Measurements from ENCODE around the gene MAP3K9. TPM values are rescaled to one million over a fixed set of nuclear protein-coding genes. Genes with fewer than 3 reads are reported as not detected.

The MAP3K9 gene
- total RNA-seq, 1 donor from 2014 or later: 13.0 TPM

DNA sequence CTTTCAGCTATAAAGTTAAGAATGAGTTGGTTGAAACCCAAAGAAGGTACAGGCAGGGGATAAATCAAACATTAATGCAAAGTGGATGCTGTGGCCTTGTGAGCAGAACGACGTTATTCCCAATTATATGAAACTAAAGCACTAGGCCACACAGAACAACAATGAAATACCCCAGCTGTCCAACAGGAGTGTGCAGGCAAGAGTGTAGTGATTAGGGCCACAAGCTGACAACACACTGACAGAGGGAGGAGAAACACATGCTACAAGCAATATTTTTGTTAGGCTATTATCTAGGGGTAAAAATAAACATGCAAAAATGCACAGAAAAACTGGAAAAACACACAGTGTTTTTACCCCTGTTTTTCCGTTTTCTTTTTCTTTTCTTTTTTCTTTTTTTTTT is 15.0 kb downstream of the MAP3K9 start:
- Histone ChIP-seq H3K9me3 (ENCODE audit: insufficient read depth, low read depth, low read length) (no peaks in the 10 kb centered on the region), H3K4me2 (ENCODE audit: low read length) (no peak overlapping the region), H3K27ac (ENCODE audit: low read depth, low read length) (no peak overlapping the region), H3K36me3 (ENCODE audit: insufficient read depth, low read length) (no peaks in the 10 kb centered on the region), H4K20me1 (ENCODE audit: insufficient read depth, low read length) (no peaks in the 10 kb centered on the region), H3K79me2 (ENCODE audit: insufficient read depth, low read length) (no peaks in the 10 kb centered on the region), H3K9ac (ENCODE audit: low read length) (no peak overlapping the region), H2AFZ (ENCODE audit: low read depth, low read length) (no peak overlapping the region), H3K4me1 (ENCODE audit: insufficient read depth, low read length) (no peaks in the 10 kb centered on the region), H3K4me3 (ENCODE audit: insufficient read depth, low read depth, low read length) (no peak overlapping the region), H3K27me3 (ENCODE audit: insufficient read depth, low read length) (no peaks in the 10 kb centered on the region)
- Mint-ChIP-seq H3K27me3 (ENCODE audit: low read depth, unreplicated experiment) (no peaks in the 10 kb centered on the region), H3K4me3 (ENCODE audit: unreplicated experiment) (no peak overlapping the region), H3K36me3 (ENCODE audit: low read depth, unreplicated experiment) (peaks cover 25% of the 10 kb centered on the region), H3K4me1 (ENCODE audit: low read depth, unreplicated experiment) (no peaks in the 10 kb centered on the region), H3K9me3 (ENCODE audit: unreplicated experiment) (peaks cover 3% of the 10 kb centered on the region), H3K27ac (ENCODE audit: unreplicated experiment) (no peak overlapping the region)
- TF ChIP-seq, protein P1, sequence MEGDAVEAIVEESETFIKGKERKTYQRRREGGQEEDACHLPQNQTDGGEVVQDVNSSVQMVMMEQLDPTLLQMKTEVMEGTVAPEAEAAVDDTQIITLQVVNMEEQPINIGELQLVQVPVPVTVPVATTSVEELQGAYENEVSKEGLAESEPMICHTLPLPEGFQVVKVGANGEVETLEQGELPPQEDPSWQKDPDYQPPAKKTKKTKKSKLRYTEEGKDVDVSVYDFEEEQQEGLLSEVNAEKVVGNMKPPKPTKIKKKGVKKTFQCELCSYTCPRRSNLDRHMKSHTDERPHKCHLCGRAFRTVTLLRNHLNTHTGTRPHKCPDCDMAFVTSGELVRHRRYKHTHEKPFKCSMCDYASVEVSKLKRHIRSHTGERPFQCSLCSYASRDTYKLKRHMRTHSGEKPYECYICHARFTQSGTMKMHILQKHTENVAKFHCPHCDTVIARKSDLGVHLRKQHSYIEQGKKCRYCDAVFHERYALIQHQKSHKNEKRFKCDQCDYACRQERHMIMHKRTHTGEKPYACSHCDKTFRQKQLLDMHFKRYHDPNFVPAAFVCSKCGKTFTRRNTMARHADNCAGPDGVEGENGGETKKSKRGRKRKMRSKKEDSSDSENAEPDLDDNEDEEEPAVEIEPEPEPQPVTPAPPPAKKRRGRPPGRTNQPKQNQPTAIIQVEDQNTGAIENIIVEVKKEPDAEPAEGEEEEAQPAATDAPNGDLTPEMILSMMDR (IDR thresholded peaks at IDR 0.05; ENCODE audit: insufficient read depth, low read depth, low read length): no peak
- no peak for TF ChIP-seq EZH2 (IDR thresholded peaks at IDR 0.05; ENCODE audit: insufficient read depth, low read length)
- DNase-seq (ENCODE audit: low read depth): no peak
- FAIRE-seq: no peak

DNA sequence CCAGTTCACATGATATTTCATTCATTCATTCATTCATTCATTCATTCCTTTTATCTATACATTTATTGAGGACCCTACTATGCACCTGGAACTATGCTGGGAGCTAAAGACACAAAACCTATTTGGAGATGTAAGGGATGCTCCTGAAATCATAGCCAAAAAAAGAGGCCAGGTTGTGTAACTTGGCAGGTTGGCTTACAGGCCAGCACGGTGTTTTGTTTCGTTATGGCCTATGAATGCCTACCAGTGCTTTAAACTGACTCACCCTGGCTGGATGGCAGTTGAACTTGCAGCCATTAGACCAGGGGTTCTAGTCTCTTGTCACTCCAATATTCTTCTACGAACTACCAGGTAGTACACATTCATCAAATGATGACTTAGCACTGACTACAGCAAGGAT is 15.7 kb downstream of the MAP3K9 start:
- Histone ChIP-seq H3K4me3 (ENCODE audit: insufficient read depth, low read depth, low read length) (no peak overlapping the region), H3K9me3 (ENCODE audit: insufficient read depth, low read depth, low read length) (no peaks in the 10 kb centered on the region), H3K36me3 (ENCODE audit: insufficient read depth, low read length) (no peaks in the 10 kb centered on the region), H3K27ac (ENCODE audit: low read depth, low read length) (no peak overlapping the region), H3K27me3 (ENCODE audit: insufficient read depth, low read length) (no peaks in the 10 kb centered on the region), H3K9ac (ENCODE audit: low read length) (no peak overlapping the region), H2AFZ (ENCODE audit: low read depth, low read length) (no peak overlapping the region), H3K4me2 (ENCODE audit: low read length) (no peak overlapping the region), H3K4me1 (ENCODE audit: insufficient read depth, low read length) (no peaks in the 10 kb centered on the region), H4K20me1 (ENCODE audit: insufficient read depth, low read length) (no peaks in the 10 kb centered on the region), H3K79me2 (ENCODE audit: insufficient read depth, low read length) (no peaks in the 10 kb centered on the region)
- no peak overlapping the region for H3K27ac Mint-ChIP-seq (ENCODE audit: unreplicated experiment)
- FAIRE-seq: no peak
- no peaks in the 10 kb centered on the region for H3K4me1 Mint-ChIP-seq (ENCODE audit: low read depth, unreplicated experiment)
- DNase-seq (ENCODE audit: low read depth): no peak
- no peaks in the 10 kb centered on the region for H3K27me3 Mint-ChIP-seq (ENCODE audit: low read depth, unreplicated experiment)
- peaks cover 3% of the 10 kb centered on the region for H3K9me3 Mint-ChIP-seq (ENCODE audit: unreplicated experiment)
- TF ChIP-seq EZH2 (IDR thresholded peaks at IDR 0.05; ENCODE audit: insufficient read depth, low read length): no peak
- TF ChIP-seq, protein P1 (IDR thresholded peaks at IDR 0.05; ENCODE audit: insufficient read depth, low read depth, low read length): no peak
- peaks cover 28% of the 10 kb centered on the region for H3K36me3 Mint-ChIP-seq (ENCODE audit: low read depth, unreplicated experiment)
- H3K4me3 Mint-ChIP-seq (ENCODE audit: unreplicated experiment): no peak overlapping the region

DNA sequence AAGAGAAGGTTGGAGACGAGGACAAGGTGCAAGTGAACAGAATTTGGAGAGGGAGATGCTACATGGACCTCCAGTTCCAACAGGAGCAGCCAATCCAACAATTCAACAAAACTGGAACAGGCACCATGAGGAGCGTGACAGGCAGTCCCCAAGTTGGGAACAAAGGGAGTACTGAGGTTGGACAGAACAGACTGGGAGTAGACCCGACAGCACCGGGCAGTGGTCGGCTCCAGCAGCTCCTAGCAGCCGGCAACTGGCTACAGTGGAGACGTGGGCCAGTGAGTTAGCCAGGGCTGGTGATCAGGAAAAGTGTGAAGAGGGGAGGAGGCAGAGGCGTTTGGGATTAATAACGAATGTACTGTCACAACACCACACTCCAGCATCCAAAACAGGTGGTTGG is 16.4 kb downstream of the MAP3K9 start:
- H2AFZ ChIP-seq (ENCODE audit: low read depth, low read length): no peak overlapping the region
- Mint-ChIP-seq H3K27me3 (ENCODE audit: low read depth, unreplicated experiment) (no peaks in the 10 kb centered on the region), H3K4me3 (ENCODE audit: unreplicated experiment) (no peak overlapping the region), H3K27ac (ENCODE audit: unreplicated experiment) (no peak overlapping the region), H3K4me1 (ENCODE audit: low read depth, unreplicated experiment) (no peaks in the 10 kb centered on the region), H3K9me3 (ENCODE audit: unreplicated experiment) (peaks cover 3% of the 10 kb centered on the region), H3K36me3 (ENCODE audit: low read depth, unreplicated experiment) (peaks cover 28% of the 10 kb centered on the region)
- H3K4me2 ChIP-seq (ENCODE audit: low read length): no peak overlapping the region
- no peak for TF ChIP-seq EZH2 (IDR thresholded peaks at IDR 0.05; ENCODE audit: insufficient read depth, low read length)
- TF ChIP-seq, protein P1 (IDR thresholded peaks at IDR 0.05; ENCODE audit: insufficient read depth, low read depth, low read length): no peak
- H3K4me3 ChIP-seq (ENCODE audit: insufficient read depth, low read depth, low read length): no peak overlapping the region
- no peak for FAIRE-seq
- no peak for DNase-seq (ENCODE audit: low read depth)
- no peaks in the 10 kb centered on the region for H3K79me2 ChIP-seq (ENCODE audit: insufficient read depth, low read length)
- no peaks in the 10 kb centered on the region for H3K4me1 ChIP-seq (ENCODE audit: insufficient read depth, low read length)
- no peaks in the 10 kb centered on the region for H3K9me3 ChIP-seq (ENCODE audit: insufficient read depth, low read depth, low read length)
- no peaks in the 10 kb centered on the region for H4K20me1 ChIP-seq (ENCODE audit: insufficient read depth, low read length)
- H3K27ac ChIP-seq (ENCODE audit: low read depth, low read length): no peak overlapping the region
- H3K36me3 ChIP-seq (ENCODE audit: insufficient read depth, low read length): no peaks in the 10 kb centered on the region
- no peaks in the 10 kb centered on the region for H3K27me3 ChIP-seq (ENCODE audit: insufficient read depth, low read length)
- no peak overlapping the region for H3K9ac ChIP-seq (ENCODE audit: low read length)
